Measurements from ENCODE around the gene KIF1A. TPM values are rescaled to one million over a fixed set of nuclear protein-coding genes. Genes with fewer than 3 reads are reported as not detected.

Gene KIF1A
- total RNA-seq, 1 experiment from 2014 or later, result 279 TPM

- Mint-ChIP-seq H3K4me3 (no peak overlapping the region), H3K36me3 (no peaks in the 10 kb centered on the region), H3K4me1 (no peaks in the 10 kb centered on the region), H3K9me3 (no peaks in the 10 kb centered on the region), H3K27ac (no peak overlapping the region), H3K27me3 (ENCODE audit: low read depth) (no peaks in the 10 kb centered on the region)
- POLR2A ChIA-PET, result no interaction called here
- TF ChIP-seq, protein P1, sequence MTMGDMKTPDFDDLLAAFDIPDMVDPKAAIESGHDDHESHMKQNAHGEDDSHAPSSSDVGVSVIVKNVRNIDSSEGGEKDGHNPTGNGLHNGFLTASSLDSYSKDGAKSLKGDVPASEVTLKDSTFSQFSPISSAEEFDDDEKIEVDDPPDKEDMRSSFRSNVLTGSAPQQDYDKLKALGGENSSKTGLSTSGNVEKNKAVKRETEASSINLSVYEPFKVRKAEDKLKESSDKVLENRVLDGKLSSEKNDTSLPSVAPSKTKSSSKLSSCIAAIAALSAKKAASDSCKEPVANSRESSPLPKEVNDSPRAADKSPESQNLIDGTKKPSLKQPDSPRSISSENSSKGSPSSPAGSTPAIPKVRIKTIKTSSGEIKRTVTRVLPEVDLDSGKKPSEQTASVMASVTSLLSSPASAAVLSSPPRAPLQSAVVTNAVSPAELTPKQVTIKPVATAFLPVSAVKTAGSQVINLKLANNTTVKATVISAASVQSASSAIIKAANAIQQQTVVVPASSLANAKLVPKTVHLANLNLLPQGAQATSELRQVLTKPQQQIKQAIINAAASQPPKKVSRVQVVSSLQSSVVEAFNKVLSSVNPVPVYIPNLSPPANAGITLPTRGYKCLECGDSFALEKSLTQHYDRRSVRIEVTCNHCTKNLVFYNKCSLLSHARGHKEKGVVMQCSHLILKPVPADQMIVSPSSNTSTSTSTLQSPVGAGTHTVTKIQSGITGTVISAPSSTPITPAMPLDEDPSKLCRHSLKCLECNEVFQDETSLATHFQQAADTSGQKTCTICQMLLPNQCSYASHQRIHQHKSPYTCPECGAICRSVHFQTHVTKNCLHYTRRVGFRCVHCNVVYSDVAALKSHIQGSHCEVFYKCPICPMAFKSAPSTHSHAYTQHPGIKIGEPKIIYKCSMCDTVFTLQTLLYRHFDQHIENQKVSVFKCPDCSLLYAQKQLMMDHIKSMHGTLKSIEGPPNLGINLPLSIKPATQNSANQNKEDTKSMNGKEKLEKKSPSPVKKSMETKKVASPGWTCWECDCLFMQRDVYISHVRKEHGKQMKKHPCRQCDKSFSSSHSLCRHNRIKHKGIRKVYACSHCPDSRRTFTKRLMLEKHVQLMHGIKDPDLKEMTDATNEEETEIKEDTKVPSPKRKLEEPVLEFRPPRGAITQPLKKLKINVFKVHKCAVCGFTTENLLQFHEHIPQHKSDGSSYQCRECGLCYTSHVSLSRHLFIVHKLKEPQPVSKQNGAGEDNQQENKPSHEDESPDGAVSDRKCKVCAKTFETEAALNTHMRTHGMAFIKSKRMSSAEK (CRISPR knock-in tag; IDR thresholded peaks at IDR 0.05; ENCODE audit: borderline replicate concordance), result no peak
- CTCF ChIA-PET, result interaction anchor here (1.8 to 2.2 kb wide), 2 partner anchors 63 to 99 kb away, joined by 4 to 5 read pairs; no protein-coding TSS in a partner anchor
- ATAC-seq (no peak), DNase-seq (ENCODE audit: low spot score) (no peak)
These were observed 116.3 kb downstream of the KIF1A start for GRCh38 chr2:240703417-240704341.

DNA sequence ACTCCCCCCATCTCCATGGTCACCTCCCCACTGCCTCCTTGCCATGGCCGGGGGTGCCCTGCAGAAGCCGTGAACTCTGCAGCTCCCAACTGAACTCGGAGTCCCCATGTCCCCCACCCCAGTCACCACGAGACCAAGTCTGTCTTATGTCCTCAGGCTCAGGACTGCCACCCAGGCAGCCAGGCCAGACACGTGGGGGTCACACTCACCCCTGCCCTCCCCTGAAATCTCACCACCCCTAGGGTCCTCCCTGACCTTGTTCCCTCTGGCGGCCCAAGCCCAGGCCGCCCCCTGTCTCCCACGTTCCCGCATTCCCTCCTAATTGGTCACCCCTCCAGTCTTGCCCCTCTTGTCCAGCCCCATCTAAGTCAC lies 117.4 kb downstream of the KIF1A start:
- POLR2A ChIA-PET, result interaction anchor here (0.7 kb wide), 1 partner anchor 183 kb away, joined by 4 read pairs; no protein-coding TSS in a partner anchor

More for the DNA sequence above, 117.4 kb downstream of the KIF1A start:
- no peaks in the 10 kb centered on the region for H3K4me1 Mint-ChIP-seq
- DNase-seq (ENCODE audit: low spot score) (no peak), ATAC-seq (no peak)
- H3K27me3 Mint-ChIP-seq (ENCODE audit: low read depth), result no peaks in the 10 kb centered on the region
- H3K27ac Mint-ChIP-seq, result no peak overlapping the region
- no peaks in the 10 kb centered on the region for H3K36me3 Mint-ChIP-seq
- CTCF ChIA-PET, result no interaction called here
- H3K4me3 Mint-ChIP-seq, result no peak overlapping the region
- TF ChIP-seq JAZF1 (CRISPR knock-in tag; IDR thresholded peaks at IDR 0.05), result no peak
- TF ChIP-seq ESRRA (CRISPR knock-in tag; IDR thresholded peaks at IDR 0.05; ENCODE audit: borderline replicate concordance), result no peak
- no peak for TF ChIP-seq JUN (CRISPR knock-in tag; IDR thresholded peaks at IDR 0.05)
- no peak for TF ChIP-seq TEAD4 (CRISPR knock-in tag; IDR thresholded peaks at IDR 0.05)
- TF ChIP-seq RORB (CRISPR knock-in tag; IDR thresholded peaks at IDR 0.05), result no peak
- TF ChIP-seq ZNF423 (CRISPR knock-in tag; IDR thresholded peaks at IDR 0.05), result no peak
- TF ChIP-seq, protein P2, sequence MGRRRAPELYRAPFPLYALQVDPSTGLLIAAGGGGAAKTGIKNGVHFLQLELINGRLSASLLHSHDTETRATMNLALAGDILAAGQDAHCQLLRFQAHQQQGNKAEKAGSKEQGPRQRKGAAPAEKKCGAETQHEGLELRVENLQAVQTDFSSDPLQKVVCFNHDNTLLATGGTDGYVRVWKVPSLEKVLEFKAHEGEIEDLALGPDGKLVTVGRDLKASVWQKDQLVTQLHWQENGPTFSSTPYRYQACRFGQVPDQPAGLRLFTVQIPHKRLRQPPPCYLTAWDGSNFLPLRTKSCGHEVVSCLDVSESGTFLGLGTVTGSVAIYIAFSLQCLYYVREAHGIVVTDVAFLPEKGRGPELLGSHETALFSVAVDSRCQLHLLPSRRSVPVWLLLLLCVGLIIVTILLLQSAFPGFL (CRISPR knock-in tag; IDR thresholded peaks at IDR 0.05; ENCODE audit: borderline replicate concordance), result no peak
- TF ChIP-seq ETV6 (CRISPR knock-in tag; IDR thresholded peaks at IDR 0.05), result no peak
- no peak for TF ChIP-seq SP1 (CRISPR knock-in tag; conservative IDR thresholded peaks at IDR 0.05)
- TF ChIP-seq, protein P3, sequence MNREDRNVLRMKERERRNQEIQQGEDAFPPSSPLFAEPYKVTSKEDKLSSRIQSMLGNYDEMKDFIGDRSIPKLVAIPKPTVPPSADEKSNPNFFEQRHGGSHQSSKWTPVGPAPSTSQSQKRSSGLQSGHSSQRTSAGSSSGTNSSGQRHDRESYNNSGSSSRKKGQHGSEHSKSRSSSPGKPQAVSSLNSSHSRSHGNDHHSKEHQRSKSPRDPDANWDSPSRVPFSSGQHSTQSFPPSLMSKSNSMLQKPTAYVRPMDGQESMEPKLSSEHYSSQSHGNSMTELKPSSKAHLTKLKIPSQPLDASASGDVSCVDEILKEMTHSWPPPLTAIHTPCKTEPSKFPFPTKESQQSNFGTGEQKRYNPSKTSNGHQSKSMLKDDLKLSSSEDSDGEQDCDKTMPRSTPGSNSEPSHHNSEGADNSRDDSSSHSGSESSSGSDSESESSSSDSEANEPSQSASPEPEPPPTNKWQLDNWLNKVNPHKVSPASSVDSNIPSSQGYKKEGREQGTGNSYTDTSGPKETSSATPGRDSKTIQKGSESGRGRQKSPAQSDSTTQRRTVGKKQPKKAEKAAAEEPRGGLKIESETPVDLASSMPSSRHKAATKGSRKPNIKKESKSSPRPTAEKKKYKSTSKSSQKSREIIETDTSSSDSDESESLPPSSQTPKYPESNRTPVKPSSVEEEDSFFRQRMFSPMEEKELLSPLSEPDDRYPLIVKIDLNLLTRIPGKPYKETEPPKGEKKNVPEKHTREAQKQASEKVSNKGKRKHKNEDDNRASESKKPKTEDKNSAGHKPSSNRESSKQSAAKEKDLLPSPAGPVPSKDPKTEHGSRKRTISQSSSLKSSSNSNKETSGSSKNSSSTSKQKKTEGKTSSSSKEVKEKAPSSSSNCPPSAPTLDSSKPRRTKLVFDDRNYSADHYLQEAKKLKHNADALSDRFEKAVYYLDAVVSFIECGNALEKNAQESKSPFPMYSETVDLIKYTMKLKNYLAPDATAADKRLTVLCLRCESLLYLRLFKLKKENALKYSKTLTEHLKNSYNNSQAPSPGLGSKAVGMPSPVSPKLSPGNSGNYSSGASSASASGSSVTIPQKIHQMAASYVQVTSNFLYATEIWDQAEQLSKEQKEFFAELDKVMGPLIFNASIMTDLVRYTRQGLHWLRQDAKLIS (CRISPR knock-in tag; IDR thresholded peaks at IDR 0.05; ENCODE audit: borderline replicate concordance), result no peak
- TF ChIP-seq ZNF317 (CRISPR knock-in tag; IDR thresholded peaks at IDR 0.05; ENCODE audit: borderline replicate concordance, low read depth), result no peak
- TF ChIP-seq CBFB (CRISPR knock-in tag; IDR thresholded peaks at IDR 0.05; ENCODE audit: low read depth), result no peak
- TF ChIP-seq NFE2L1 (CRISPR knock-in tag; IDR thresholded peaks at IDR 0.05), result no peak
- no peaks in the 10 kb centered on the region for H3K9me3 Mint-ChIP-seq
